ENCODE measurements around the gene DMAC2L.

The DMAC2L gene

DNA sequence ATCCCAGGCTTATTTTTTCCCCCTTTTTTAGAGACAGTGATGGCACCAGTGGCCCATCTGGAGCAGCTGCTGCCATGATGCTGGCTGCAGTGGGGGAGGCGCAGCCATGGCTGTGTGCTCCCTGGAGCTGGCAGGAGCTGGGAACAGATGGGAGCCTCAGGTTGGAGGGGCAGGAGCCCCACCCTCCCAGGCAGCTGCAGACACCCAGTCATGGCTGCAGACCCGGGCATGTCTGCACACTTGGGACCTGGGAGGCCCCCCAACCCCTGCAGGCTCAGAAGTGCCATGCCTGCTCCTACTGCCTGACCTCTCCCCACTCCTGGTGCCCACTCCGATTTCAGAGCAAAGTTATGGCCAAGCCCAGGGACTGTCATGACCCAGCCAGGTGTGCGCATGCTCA is 59.4 kb downstream of the DMAC2L start:
- Histone ChIP-seq H3K9me3 (ENCODE audit: severe bottlenecking) (no peaks in the 10 kb centered on the region), H3K4me3 (ENCODE audit: low read depth, low read length) (no peak overlapping the region), H3K27me3 (ENCODE audit: insufficient read depth, low read depth, severe bottlenecking) (no peaks in the 10 kb centered on the region), H3K36me3 (no peaks in the 10 kb centered on the region), H3K27ac (no peak overlapping the region)
- DNase-seq = no peak
- TF ChIP-seq, protein P1, sequence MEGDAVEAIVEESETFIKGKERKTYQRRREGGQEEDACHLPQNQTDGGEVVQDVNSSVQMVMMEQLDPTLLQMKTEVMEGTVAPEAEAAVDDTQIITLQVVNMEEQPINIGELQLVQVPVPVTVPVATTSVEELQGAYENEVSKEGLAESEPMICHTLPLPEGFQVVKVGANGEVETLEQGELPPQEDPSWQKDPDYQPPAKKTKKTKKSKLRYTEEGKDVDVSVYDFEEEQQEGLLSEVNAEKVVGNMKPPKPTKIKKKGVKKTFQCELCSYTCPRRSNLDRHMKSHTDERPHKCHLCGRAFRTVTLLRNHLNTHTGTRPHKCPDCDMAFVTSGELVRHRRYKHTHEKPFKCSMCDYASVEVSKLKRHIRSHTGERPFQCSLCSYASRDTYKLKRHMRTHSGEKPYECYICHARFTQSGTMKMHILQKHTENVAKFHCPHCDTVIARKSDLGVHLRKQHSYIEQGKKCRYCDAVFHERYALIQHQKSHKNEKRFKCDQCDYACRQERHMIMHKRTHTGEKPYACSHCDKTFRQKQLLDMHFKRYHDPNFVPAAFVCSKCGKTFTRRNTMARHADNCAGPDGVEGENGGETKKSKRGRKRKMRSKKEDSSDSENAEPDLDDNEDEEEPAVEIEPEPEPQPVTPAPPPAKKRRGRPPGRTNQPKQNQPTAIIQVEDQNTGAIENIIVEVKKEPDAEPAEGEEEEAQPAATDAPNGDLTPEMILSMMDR (IDR thresholded peaks at IDR 0.05; ENCODE audit: low read depth, low read length) = no peak

DNA sequence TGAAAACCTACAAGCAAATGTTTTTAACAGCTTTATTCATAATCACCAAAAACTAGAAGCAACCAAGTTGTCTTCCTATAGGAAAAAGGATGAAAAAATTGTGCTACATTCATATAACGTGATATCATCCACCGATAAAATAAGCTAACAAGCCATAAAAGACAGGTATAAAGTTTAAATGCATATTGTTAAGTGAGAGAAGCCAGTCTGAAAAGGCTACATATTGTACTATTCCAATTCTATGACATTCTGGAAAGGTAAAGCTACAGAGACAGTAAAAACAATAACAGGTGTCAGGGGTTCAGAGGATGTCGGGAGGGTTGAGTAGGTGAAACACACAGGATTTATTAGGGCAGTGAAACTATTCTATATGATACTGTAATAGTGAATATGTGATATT is 61.8 kb downstream of the DMAC2L start:
- no peaks in the 10 kb centered on the region for H3K9me3 ChIP-seq (ENCODE audit: severe bottlenecking)
- no peak overlapping the region for H3K27ac ChIP-seq
- TF ChIP-seq, protein P1 (IDR thresholded peaks at IDR 0.05; ENCODE audit: low read depth, low read length) = no peak
- H3K4me3 ChIP-seq (ENCODE audit: low read depth, low read length) = no peak overlapping the region
- DNase-seq = no peak
- H3K27me3 ChIP-seq (ENCODE audit: insufficient read depth, low read depth, severe bottlenecking) = no peaks in the 10 kb centered on the region
- H3K36me3 ChIP-seq = no peaks in the 10 kb centered on the region

DNA sequence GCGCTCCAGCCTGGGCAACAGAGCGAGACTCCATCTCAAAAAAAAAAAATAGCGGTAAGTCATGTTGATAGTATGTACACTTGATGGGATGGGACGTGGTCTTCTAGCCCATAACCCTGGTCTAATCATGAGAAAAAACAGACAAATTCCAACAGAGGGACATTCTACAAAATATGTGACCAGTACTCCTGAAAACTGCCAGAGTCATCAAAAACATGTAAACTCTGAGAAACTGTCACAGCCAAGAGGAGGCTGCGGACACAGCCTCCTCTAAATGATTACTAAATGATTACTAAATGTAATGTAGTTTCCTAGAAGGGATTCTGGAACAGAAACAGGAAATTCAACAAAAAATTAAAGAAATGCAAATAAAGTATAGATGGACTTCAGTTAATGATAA is 63.6 kb downstream of the DMAC2L start:
- Histone ChIP-seq H3K27me3 (ENCODE audit: insufficient read depth, low read depth, severe bottlenecking) (no peaks in the 10 kb centered on the region), H3K27ac (no peak overlapping the region), H3K4me3 (ENCODE audit: low read depth, low read length) (no peak overlapping the region), H3K9me3 (ENCODE audit: severe bottlenecking) (no peaks in the 10 kb centered on the region), H3K36me3 (no peaks in the 10 kb centered on the region)
- no peak for DNase-seq
- TF ChIP-seq, protein P1 (IDR thresholded peaks at IDR 0.05; ENCODE audit: low read depth, low read length) = no peak
